ENCODE measurements around the gene UQCR10.

- TF ChIP-seq CTCF (IDR thresholded peaks at IDR 0.05) (no peak), POLR2A (IDR thresholded peaks at IDR 0.05) (no peak)
These were observed 16.3 kb upstream of the UQCR10 start for GRCh38 chr22:29750559-29751538.

All from thyroid gland (tissue), 4 donors.